ENCODE measurements around the gene WASF1.
A peak's percentile ranks its signal among the peaks of the same experiment; 100 is the strongest.
"Not testable (repeated sequence)": the region's sequence is repeated elsewhere in the genome, so short reads cannot be mapped to it uniquely, and the experiment has no call there.

The WASF1 gene

GRCh38 chr6:110173506-110174132, 5.9 kb downstream of the WASF1 start:
- no peak for DNase-seq

DNA sequence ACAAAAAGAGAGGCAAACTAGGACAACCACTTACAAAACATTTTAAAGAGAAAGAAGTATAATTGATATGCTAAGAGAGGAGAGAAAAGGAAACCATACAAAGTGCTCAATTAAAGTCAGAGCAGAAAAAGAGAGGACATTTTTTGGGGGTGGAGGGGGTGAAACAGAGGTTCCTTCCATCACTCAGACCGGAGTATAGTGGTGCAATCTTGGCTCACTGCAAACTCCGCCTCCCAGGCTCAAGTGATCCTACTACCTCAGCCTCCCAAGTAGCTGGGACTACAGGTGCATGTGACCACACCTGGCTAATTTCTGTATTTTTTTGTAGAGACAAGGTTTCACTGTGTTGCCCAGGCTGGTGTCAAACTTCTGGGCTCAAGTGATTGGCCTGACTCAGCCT, 9.4 kb downstream of the WASF1 start:
- DNase-seq = no peak

DNA sequence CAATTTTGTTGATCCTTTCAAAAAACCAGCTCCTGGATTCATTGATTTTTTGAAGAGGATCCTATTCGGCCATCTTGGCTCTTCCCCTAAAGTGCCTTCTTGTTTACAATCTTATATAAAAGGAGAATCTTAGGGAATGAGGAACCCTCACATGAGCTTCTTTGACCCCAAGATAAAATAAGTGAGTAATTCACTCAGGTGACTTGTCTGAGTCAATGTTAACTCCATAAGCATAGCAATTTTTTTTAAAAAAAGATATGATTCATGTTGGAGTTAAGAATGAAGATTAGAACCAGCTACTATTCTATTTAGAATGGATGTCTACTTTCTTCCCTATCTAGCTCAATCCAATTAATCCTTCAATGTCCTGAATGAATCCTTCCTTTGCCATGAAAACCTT, 21.0 kb downstream of the WASF1 start:
- peak; percentile 4 for DNase-seq

DNA sequence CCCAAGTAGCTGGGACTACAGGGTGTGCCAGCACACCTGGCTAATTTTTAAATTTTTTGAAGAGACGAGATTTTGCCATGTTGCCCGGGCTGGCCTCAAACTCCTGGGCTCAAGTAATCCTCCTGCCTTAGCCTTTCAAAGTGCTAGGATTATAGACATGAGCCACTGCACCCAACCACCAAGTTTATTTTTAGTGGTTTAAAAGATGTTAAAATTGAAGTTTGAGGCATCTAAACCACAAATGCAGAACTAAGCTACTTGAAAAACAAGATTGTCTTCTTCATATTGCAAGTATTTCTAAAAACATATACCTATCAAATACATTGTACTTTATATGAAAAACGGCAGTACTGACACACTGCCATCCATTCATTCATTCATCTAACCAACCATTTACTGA, 31.6 kb downstream of the WASF1 start:
- no peak for DNase-seq

DNA sequence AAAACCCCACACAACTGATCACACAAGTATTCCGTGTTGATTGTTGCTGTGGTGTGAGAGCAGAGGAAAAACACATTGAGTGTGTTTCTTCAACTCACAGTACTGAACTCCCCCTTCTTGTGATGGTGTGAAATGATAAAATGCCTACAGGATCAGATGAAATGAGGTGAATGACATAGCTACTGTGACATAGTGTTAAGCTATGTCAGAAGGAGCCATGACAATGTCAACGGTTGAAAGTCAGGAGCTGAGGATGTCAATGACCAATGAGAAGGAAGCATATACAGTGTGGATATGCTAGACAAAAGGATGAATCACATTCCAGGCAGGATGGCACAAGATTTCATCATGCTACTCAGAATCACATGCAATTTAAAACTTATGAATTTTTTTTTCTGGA, 38.8 kb downstream of the WASF1 start:
- peak; percentile 31 for DNase-seq

GRCh38 chr6:110139052-110139451, 40.4 kb downstream of the WASF1 start:
- DNase-seq = no peak

DNA sequence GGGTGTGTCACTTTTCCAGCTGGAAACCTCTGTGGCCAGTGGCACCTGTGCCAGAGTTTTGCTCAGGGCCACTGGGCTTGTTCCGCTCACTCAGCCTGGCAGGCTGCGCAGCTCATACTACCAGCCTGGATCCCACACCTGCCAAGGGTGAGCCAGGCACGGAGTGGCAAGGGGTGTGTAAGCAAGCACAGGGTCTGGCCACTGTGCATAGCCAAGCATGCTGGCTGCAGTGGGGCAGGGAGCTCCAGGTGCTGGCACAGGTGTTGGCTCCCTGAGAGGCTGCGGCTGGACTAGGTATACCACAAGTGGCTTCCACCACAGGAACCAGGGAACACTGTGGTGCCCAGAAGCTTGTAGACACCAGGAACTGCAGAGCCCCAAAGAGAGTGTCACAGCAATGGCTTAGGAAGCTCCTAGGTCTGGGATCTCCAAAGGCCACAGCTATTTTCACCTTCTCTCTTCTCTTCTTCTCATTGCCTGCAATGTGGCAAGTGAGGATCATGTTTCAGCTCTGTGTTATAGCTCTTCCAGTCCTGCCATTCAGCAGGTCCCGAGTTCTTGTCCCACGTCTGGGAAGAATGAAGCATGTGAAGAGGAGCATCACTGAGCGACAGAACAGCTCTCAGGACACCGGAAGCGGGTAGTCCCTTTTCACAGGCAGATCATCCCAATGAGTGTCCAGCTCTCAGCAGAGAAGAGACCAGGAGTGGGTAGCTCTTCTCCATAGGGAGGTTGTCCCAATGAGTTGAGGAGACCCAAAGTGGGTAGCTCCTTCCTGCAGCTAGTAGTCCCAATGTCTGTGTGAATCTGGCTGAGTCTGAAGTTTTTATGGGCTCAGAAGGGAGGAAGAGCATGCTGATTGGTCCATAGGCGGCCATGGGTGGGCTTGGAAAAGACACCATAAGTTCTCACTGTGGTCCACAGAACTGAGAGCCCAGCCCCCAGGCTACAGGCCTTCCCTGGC, 41.3 kb downstream of the WASF1 start:
- DNase-seq = no peak

- DNase-seq = no peak
Observed at GRCh38 chr6:110130362-110130761, 49.1 kb downstream of the WASF1 start.

DNA sequence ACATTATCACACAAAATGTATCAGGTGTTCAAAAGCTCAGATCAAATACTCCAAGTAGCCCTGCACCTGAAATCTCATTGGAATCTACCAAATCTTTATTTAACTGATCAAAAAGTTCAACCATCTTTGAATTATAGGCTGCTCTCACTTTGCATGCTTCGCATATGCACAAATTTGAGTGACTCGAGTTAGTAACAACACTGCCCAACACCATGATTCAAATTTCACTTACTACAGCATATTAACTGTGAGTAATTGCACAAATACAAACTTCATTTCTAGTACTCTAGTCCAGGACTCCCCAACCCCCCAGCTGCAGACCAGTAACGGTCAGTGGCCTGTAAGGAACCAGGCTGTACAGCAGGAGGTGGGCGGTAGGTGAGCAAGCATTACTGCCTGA, 51.1 kb downstream of the WASF1 start:
- no peak for DNase-seq

DNA sequence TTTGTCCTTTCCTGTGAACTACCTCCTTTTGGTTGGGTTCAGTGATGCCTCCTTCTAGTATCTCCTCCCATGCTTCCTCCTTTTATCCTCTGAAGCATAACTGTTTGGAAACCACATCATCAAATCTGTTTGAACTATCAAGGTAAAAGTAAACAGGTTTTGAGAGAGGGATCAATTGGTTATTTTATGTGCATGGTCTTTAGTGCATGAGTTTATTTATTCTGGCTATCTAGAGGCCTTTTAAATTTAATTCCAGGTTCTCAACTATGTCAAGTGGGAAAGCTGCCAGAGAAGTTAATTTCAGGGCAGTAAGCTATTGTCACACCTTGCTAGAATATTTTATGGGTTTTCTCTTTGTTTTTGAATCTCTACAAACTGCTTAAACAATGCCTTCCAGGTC, 54.1 kb downstream of the WASF1 start:
- DNase-seq = no peak

- not testable (repeated sequence) for DNase-seq
Observed at GRCh38 chr6:110121655-110122054, 57.8 kb downstream of the WASF1 start.

DNA sequence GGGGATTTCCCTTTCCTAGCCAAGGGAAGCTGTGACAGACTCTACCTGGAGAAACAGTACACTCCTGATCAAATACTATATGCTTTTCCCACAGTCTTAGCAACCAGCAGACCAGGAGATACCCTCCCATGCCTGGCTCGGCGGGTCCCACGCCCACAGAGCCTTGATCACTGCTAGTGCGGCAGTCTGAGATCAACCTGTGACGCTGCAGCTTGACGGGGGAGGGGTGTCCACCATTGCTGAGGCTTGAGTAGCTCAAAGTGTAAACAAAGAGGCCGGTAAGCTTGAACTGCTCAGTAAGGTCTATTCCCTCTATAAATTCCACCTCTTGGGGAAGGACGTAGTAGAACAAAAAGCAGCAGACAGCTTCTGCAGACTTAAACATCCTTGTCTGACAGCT, 63.2 kb downstream of the WASF1 start:
- no peak for DNase-seq

DNA sequence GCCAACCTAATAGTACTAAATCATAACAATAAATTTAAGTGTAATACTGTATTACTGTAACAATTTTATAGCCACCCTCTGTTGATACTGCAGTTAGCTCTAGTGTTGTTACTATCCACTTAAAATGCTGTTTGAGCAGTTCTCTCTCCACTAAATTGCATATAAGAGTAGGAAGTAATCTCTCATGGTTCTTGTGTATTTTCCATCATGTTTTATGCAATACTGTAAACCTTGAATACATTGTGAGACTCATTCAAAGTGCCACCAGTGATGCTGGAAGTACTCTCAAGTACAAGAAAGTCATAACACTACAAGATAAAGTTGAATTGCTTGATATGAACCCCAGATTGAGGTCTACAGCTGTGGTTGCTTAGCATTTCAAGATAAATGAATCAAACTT, 65.5 kb downstream of the WASF1 start:
- DNase-seq = no peak

- no peak for DNase-seq
Observed at GRCh38 chr6:110105296-110105695, 74.2 kb downstream of the WASF1 start.

DNA sequence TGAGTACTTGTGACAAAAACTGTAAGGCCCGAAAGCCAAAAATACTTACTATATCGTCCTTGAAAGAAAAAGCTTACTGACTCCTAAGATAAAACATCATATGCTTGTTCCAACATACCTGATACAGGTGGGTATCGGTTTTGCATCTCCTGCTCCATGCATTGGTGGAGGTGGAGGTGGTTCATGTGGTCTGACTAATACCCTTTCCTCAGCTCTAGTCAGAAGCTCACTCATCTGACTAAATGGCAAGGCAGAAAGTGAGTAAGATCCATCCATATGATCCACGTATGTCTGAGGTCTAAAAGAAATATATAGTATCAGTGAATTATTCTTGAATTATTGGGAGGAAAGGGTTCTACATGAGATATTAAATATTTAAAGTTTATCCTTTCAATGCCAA, 76.2 kb downstream of the WASF1 start:
- peak; percentile 6 for DNase-seq

DNA sequence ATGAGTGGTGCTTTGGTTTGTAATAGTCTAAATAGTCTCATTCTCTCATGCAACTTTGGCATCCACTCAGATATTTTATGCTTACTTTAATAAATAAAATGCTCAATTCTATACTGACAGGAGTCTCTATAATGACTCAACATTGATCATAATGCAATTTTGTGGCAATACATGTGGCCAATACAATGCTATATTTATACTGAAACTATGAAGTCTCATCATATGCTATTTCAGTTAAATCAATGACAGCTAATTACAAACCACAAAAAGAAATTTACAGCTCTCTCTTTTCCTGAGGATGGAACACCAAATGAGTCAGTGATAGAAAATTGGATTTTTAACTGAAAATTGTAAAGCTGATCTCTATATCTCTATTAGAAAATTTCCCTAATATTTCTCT, 77.1 kb downstream of the WASF1 start:
- DNase-seq = peak; percentile 23

DNA sequence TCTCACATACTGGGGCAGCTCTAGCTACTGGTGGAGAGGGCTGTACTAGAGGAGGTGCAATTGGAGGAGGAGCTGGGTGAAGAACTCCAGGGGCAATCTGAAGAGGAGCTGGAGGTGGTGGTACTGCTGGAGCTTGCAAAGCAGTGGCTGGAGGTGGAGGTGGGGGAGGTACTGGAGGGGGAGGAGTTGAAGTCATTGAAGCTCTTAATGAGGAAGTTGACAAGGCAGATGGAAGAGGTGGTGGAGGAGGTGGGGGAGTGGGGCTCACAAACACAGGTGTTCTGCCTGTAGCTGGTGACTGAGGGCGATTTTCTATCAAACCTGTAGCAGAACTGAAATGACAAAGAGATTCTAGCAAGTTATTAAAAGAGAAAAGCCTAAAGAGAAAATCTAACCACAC, 77.6 kb downstream of the WASF1 start:
- no peak for DNase-seq

GRCh38 chr6:110098511-110099116, 80.9 kb downstream of the WASF1 start:
- DNase-seq = no peak

DNA sequence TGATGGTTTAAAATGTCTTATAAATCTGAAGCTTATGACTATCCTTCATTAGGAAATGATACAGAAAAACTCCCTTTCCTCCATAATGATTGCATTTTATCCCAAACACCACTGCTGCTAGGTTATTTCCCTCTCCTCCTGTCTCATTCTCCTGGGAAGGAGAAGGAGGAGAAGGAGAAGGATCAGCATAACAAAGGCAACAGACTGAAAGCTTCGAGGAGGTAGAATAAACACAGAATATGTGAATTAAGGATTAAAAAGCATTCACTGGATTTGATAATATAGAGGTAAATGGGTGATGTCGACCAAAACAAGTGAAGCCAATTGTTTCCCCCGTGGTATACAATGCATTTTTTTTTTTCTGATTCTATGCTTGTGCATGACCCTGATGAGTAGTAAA, 82.0 kb downstream of the WASF1 start:
- no peak for DNase-seq

DNA sequence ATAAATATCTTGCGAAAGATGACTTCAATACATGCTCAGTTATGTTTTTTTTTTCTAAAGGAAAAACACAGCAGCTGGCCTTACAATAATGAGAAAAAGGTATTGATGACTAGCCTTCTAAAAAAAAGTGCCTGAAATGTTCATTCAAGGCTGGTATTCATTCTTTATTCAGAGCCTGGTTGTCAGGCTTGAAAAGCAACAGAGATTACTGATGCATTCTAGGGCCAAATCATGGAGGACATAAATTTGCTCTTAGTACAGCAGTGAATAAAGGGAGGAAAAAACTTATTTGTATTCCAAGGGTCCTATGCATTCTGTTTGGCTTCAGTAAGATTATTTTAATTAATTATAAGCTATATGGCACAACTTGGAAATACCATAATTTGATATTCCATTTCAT, 83.5 kb downstream of the WASF1 start:
- DNase-seq = no peak

- DNase-seq = no peak
Observed at GRCh38 chr6:110095101-110095500, 84.4 kb downstream of the WASF1 start.

GRCh38 chr6:110093981-110094380, 85.5 kb downstream of the WASF1 start:
- no peak for DNase-seq

DNA sequence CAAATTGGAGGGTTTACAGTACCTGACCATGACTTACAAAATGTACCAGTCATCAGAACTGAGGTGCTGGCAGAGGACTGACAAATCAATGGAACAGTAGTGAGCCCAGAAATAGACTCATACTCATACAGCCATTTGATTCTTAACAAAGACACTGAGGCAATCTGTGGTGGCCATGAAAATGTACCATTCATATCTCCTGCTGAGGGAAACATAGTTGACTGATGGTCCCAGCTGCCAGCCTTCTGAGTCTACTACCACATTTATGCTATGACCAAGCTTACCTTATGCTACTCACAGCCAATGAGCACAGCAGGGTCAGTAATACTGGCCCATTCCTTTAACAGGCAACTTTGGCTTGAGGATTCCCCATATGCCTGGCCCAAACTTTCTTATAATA, 88.6 kb downstream of the WASF1 start:
- no peak for DNase-seq

DNA sequence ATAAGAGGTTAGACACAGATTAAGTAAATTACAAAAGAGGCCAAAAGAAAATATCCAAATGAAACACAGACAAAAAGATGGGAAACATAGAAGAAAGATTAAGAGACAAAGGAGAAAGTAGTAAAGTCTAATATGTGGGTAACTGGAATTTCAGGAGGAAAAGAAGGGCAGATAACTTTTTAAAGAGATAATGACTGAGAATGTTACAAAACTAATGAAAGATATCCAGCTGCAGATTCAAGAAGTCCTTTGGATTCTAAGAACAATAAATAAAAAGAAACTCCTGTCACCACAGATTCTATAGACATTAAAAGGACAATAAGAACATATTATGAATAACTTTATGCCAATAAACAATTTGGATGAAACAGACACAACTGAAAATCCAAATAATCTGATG, 90.1 kb downstream of the WASF1 start:
- DNase-seq = no peak

Measured in HCEC 1CT (cell line).